AG08395 (cell line): ENCODE results near the gene CCL26.

ENCODE experiments used
- DNase-seq: peaks from one replicate; pipeline ENCODE4 v3.0.0; 2012; ENCODE audit warnings: mixed read lengths, low spot score

The CCL26 gene

GRCh38 chr7:75772081-75773077 is at the start of gene CCL26:
TSS of gene CCL26 (minus strand) at chr7:75772211. CDS start at chr7:75772176, 35 bp downstream.
- peak; percentile 73 for DNase-seq

DNA sequence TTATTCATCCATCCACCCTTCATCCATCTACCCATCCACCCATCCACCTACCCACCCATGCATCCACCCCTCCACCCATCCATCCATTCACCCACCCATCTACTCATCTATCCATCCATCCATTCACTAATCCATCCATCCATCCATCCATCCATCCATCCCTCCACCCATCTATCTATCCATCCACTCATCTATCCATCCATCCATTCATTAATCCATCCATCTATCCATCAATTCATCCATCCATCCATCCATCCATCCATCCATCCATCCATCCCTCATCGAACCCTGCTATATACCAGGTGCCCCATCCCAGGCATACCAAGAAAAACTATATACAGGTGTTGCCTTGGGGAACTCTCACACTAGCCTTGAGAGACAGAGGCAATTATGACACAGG is 48.7 kb upstream of the CCL26 start:
- DNase-seq = no peak

DNA sequence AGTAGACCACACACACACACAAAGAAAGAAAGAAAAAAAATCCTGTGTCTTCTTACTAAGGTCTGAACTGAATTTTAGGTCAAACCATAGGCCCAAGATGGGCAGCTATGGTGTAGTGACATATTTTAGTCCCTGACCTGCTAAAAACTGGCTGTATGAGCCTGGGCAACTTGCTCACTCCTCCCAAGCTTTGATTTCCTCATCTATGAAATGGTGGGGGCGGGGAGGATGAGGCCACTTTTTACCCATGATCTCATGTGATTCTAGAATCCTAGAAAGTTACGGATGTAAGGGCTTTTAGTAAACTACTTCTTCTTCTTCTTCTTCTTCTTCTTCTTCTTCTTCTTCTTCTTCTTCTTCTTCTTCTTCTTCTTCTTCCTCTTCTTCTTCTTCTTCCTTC is 47.7 kb upstream of the CCL26 start:
- DNase-seq = no peak

DNA sequence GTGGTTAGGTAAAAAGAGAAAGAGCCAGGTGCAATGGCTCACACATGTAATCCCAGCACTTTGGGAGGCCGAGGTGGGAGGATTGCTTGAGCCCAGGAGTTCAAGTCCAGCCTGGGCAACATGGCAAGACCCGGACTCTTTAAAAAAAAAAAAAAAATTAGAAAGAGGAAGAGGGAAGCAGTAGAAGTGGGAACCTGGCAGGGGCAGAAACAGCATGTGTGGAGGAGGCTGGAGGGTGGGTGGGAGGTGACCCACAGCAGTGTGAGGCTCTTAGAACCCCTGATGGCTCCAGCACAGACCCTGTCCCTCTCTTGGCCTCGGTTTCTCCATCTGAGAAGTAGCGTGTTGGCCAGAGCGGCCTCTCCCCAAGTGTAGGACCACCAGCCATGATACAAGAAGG is 46.5 kb upstream of the CCL26 start:
- no peak for DNase-seq

- no peak for DNase-seq
These were observed 45.1 kb upstream of the CCL26 start for GRCh38 chr7:75817116-75817515.

DNA sequence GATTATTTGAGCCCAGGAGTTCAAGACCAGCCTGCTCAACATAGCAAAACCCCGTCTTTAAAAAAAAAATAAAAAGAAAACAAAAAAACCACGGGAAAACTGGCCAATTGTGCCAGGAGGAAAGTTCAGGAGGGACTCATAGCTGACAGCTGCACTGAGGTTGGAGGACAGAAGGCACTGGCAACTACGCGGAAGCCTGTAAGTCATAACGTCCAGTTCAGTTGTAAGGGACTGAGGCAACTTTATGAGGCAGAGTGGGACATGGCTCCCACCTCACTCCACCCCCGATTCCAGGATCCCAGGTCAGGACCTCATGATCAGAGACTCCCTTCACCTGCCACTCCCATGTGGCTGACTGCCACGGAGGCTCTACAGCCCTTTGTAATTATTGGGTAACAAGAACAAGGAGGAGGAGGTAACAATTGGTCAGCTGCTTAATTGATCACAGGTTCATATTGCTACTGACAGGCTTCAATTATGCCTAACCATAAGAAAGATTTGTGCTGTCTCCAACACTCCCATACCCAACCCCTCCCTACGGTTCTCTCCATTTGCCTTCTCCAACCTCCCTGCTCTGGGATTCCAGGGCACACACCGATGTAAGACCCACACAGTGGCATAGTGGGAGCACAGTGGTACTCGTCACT is 43.5 kb upstream of the CCL26 start:
- DNase-seq = no peak

- peak; percentile 66 for DNase-seq
These were observed 42.5 kb upstream of the CCL26 start for GRCh38 chr7:75814407-75814947.

GRCh38 chr7:75813781-75814236 is 41.8 kb upstream of the CCL26 start, which contains the start of gene CCL24:
TSS of gene CCL24 (minus strand) at chr7:75813806. CDS start at chr7:75813715, 91 bp downstream.
- DNase-seq = no peak

GRCh38 chr7:75813084-75813483 is 41.1 kb upstream of the CCL26 start:
- peak; percentile 36 for DNase-seq

DNA sequence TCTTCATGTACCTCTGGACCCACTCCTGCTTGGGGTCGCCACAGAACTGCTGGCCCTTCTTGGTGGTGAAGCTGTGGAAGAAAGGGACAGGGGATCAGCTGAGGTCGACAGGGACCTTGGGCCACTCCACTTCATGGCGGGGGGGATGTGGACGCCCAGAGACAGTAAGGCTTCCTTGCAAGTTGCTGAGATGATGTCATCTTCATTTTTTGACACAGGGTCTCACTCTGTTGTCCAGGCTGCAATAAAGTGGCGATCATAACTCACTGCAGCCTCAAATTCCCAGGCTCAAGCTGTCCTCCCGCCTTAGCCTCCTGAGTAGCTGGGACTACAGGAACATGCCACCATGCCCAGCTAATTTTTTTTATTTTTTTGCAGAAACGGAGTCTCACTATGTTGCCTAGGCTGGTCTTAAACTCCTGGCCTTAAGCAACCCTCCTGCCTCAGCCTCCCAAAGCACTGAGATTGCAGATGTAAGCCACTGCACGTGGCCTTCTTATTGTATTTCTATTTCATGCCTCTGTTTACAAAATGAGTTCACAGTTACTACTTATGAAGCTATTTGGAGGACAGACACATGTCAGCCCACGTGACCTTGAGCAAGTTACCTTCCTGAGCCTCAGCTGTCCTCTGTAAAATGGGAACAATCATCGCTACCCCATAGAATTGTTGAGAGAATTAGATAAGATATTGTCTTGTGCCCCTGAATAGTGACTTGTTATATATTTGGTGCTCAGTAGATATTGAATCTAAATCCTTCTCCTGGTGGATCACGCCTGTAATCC is 40.1 kb upstream of the CCL26 start:
- DNase-seq = no peak

GRCh38 chr7:75809396-75809795 is 37.4 kb upstream of the CCL26 start:
- no peak for DNase-seq

DNA sequence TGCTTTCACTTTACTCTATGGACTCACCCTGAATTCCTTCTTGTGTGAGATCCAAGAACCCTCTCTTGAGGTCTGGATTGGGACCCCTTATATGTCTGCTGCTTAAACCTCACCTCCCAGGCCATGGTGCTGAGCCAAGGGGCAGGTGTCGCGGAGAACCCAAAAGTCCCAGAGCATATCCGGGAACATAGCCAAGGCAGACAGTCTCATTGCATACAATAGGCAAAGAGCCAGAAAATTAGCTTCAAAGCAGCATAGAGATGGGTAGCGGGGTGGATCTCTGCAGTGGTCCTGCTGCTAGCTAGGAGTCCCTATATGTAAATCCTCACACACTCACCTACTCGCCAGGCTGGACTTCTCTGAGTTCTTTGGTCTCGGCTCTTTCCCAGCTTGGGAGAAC is 36.1 kb upstream of the CCL26 start:
- no peak for DNase-seq

GRCh38 chr7:75807452-75807851 is 35.4 kb upstream of the CCL26 start:
- no peak for DNase-seq

GRCh38 chr7:75806560-75807307 is 34.7 kb upstream of the CCL26 start:
- no peak for DNase-seq

DNA sequence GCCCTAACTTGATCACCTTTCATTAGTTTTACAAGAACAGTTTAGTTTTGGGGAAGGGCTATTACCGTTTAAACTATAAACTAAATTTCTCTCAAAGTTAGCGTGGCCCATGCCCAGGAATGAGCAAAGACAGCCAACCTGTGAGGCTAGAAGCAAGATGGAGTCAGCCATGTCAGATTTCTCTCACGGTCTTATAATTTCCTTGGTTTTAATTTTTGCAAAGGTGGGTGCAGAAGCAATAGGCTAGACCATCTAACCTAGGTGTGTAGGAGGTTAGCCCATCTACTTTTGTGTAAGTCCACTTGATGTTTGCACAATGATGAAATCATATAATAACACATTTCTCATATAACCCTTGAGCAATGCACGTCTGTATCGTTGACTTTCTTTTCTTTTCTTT is 32.7 kb upstream of the CCL26 start:
- DNase-seq = no peak

GRCh38 chr7:75804004-75804403 is 32.0 kb upstream of the CCL26 start:
- DNase-seq = no peak

- DNase-seq = no peak
These were observed 30.5 kb upstream of the CCL26 start for GRCh38 chr7:75802552-75802821.

DNA sequence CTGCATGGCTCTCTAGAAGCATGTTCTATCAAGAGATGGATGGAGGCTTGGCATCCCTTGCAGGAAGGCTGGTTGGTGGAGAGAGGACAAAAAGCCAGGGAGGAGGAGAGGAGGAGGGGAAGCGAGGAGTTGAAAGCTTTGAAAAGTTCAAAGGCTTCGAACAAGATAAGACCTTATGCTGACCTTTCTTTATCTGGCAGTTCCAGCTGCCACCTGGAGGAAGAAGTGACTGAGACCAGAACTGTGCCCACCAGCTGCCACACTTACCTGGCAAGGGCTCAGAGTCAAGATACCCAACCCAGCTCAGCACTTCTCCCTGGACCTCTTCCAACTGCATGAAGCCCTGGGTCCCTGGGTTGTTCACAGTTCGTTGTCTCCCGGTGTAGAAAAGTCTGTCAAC is 26.8 kb upstream of the CCL26 start:
- no peak for DNase-seq

DNA sequence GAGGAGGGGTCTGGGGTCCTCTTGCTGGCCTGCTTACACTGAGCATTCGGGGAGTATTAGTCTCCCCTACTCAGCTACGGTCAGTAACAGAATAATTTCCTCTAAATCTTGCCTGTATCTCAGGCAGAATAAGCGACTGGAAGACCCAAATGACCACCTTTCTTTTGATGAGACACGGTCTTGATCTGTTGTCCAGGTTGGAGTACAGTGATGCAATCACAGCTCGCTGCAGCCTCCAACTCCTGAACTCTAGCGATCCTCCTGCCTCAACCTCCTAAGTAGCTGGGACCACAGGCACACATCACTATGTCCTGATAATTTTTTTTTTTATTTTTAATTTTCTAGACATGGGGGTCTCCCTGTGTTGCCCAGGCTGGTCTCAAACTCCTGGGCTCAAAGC is 24.4 kb upstream of the CCL26 start:
- DNase-seq = no peak

GRCh38 chr7:75795831-75796285 is 23.8 kb upstream of the CCL26 start:
- no peak for DNase-seq

DNA sequence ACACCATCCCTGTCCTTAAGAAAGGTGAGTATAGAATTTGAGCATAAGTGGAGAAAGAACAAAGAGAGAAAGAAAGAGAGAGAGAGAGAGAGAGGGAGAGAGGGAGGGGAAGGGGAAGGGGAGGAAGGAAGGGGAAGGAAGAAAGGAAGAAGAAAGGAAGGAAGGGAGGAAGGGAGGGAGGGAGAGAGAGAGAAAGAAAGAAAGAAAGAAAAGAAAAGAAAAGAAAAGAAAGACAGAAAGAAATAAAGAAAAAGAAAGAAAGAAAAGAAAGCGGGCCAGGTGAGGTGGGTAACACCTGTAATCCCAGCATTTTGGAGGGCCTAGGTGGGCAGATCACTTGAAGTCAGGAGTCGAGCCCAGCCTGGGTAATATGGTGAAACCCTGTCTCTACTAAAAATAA is 21.7 kb upstream of the CCL26 start:
- DNase-seq = no peak
